Stimulated activated naive B cell treated with anti-CD40 and anti-IgM and Interleukin-4, amounts not matched to agents 10 μg/mL and 1 μg/mL and 100 μg/mL, for 72 hours (primary cell): ENCODE data around the gene OSBPL9.

Experiments used
- ATAC-seq, 2 donors: fragments of 150-1000 bp; cut with Tn5 transposase; replicated peaks; 2 replicates each; pipeline ENCODE4 v1.10.0; 2021; ENCODE audit warnings: moderate library complexity in 1 of 2
- DNase-seq: peaks from one replicate; pipeline ENCODE4 v3.0.0; 2021
- H3K27ac Mint-ChIP-seq: one replicate; pipeline ENCODE4 v1.8.0; 2022; ENCODE audit warnings: mild to moderate bottlenecking, mixed read lengths
- H3K27me3 Mint-ChIP-seq, 2 donors: one replicate each; pipeline ENCODE4 v1.8.0; 2022; ENCODE audit warnings: mixed read lengths in 2 of 2
- H3K36me3 Mint-ChIP-seq, 2 donors: one replicate each; pipeline ENCODE4 v1.8.0; 2022; ENCODE audit warnings: mixed read lengths in 2 of 2, mild to moderate bottlenecking in 1 of 2
- H3K4me1 Mint-ChIP-seq, 2 donors: one replicate each; pipeline ENCODE4 v1.8.0; 2022; ENCODE audit warnings: mixed read lengths in 2 of 2, mild to moderate bottlenecking in 1 of 2
- H3K4me3 Mint-ChIP-seq, 2 donors: one replicate each; pipeline ENCODE4 v1.8.0; 2022; ENCODE audit warnings: mild to moderate bottlenecking in 2 of 2, mixed read lengths in 2 of 2, moderate library complexity in 1 of 2
- H3K9me3 Mint-ChIP-seq, 2 donors: one replicate each; pipeline ENCODE4 v1.8.0; 2022; ENCODE audit warnings: mixed read lengths in 2 of 2, mild to moderate bottlenecking in 1 of 2

OSBPL9 gene

DNA sequence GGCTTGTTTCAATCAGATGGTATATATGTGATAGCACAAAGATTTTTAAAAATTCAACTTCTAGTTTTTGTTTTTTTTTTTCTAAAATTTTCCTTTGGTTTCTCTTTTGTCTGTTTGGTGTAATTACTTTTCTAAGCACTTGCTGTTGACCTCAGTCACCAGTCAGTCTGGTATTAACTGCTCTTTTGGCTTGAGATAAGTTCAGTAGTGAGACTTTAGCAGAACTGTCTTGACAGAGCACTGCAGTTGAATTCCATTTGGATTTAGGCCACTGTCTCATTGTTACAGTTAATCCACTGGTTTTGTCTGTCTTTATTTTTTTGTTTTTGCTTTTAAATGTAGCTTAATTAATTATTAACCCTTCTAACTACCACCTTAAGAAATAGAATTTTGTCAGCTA lies 36.2 kb downstream of the OSBPL9 start:
- ATAC-seq = no peak
- no peak overlapping the region for H3K27ac Mint-ChIP-seq
- no peak overlapping the region for H3K4me3 Mint-ChIP-seq
- no peak for DNase-seq
- no peaks in the 10 kb centered on the region for H3K9me3 Mint-ChIP-seq
- no peaks in the 10 kb centered on the region for H3K27me3 Mint-ChIP-seq
- H3K36me3 Mint-ChIP-seq = peaks cover 9 to 24% of the 10 kb centered on the region in 2 donors
- peaks cover 3 to 14% of the 10 kb centered on the region in 2 donors for H3K4me1 Mint-ChIP-seq

DNA sequence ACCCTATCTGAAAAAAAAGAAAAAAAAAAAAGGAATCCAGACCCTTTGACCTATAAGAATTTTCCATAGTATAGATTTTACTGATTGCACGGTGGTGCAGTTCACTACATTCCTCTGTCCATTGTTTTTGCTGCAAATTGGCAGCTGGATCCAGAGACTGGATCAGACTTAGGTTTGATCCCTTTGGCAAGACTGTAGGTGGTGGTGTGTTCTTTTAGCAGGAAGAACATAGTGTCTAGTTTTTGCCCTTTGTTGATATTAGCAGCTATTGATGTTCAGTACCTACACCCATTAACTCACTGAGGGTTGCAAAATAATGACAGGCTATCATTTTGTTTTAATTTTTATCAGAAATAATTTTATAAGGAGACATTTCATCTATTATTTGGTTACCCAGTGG lies 37.1 kb downstream of the OSBPL9 start:
- ATAC-seq (no peak), DNase-seq (no peak)
- peaks cover 9 to 24% of the 10 kb centered on the region in 2 donors for H3K36me3 Mint-ChIP-seq
- no peaks in the 10 kb centered on the region for H3K9me3 Mint-ChIP-seq
- H3K27ac Mint-ChIP-seq = no peak overlapping the region
- peaks cover 1 to 9% of the 10 kb centered on the region in 2 donors for H3K4me1 Mint-ChIP-seq
- no peaks in the 10 kb centered on the region for H3K27me3 Mint-ChIP-seq
- H3K4me3 Mint-ChIP-seq = no peak overlapping the region

GRCh38 chr1:51656374-51656773 lies 39.5 kb downstream of the OSBPL9 start:
- H3K36me3 Mint-ChIP-seq = peaks cover 6 to 20% of the 10 kb centered on the region in 2 donors
- no peaks in the 10 kb centered on the region for H3K27me3 Mint-ChIP-seq
- no peak overlapping the region for H3K27ac Mint-ChIP-seq
- DNase-seq (no peak), ATAC-seq (no peak)
- peaks cover 0 to 10% of the 10 kb centered on the region in 2 donors for H3K4me1 Mint-ChIP-seq
- no peaks in the 10 kb centered on the region for H3K9me3 Mint-ChIP-seq
- H3K4me3 Mint-ChIP-seq = no peak overlapping the region

DNA sequence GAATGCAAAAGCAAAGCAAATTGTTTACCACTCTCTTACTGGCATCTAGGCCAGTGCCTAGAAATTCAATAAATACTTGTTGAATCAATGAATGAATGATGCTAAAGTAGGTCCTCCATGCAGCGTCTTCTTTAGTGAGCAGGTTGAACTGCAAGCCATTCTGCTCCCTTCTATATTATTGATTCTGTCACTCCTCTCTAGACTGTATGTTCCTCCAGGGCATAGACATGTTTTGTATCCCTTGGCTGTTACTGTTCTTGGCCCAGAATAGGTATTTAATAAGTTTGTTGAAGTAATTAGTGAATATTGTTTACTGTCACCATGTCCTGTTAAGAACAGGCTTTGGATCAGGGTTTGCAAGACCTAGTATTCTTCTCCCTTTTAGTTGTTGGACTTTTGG lies 43.7 kb downstream of the OSBPL9 start:
- peaks cover 6 to 24% of the 10 kb centered on the region in 2 donors for H3K4me1 Mint-ChIP-seq
- no peaks in the 10 kb centered on the region for H3K27me3 Mint-ChIP-seq
- H3K36me3 Mint-ChIP-seq = peaks cover 4 to 13% of the 10 kb centered on the region in 2 donors
- peaks cover 0 to 3% of the 10 kb centered on the region in 2 donors for H3K9me3 Mint-ChIP-seq
- ATAC-seq = no peak
- H3K27ac Mint-ChIP-seq = no peak overlapping the region
- DNase-seq = no peak
- H3K4me3 Mint-ChIP-seq = no peak overlapping the region

- Mint-ChIP-seq H3K4me1 (peaks cover 8 to 24% of the 10 kb centered on the region in 2 donors), H3K36me3 (peaks cover 4 to 14% of the 10 kb centered on the region in 2 donors), H3K9me3 (peaks cover 0 to 3% of the 10 kb centered on the region in 2 donors), H3K27ac (no peak overlapping the region), H3K4me3 (no peak overlapping the region), H3K27me3 (no peaks in the 10 kb centered on the region)
- DNase-seq = no peak
- ATAC-seq = no peak
Measured at GRCh38 chr1:51661081-51661518, 44.2 kb downstream of the OSBPL9 start.

GRCh38 chr1:51663105-51663504 lies 46.2 kb downstream of the OSBPL9 start:
- Mint-ChIP-seq H3K36me3 (peaks cover 1 to 8% of the 10 kb centered on the region in 2 donors), H3K27ac (no peak overlapping the region), H3K4me3 (no peak overlapping the region), H3K27me3 (no peaks in the 10 kb centered on the region), H3K4me1 (peaks cover 11 to 29% of the 10 kb centered on the region in 2 donors), H3K9me3 (peaks cover 0 to 3% of the 10 kb centered on the region in 2 donors)
- DNase-seq (no peak), ATAC-seq (no peak)

GRCh38 chr1:51663721-51664120 lies 46.8 kb downstream of the OSBPL9 start:
- ATAC-seq (peak in 1 of 2 donors; percentile 36), DNase-seq (no peak)
- no peak overlapping the region for H3K4me3 Mint-ChIP-seq
- peaks cover 1 to 8% of the 10 kb centered on the region in 2 donors for H3K36me3 Mint-ChIP-seq
- peaks cover 11 to 29% of the 10 kb centered on the region in 2 donors for H3K4me1 Mint-ChIP-seq
- H3K27me3 Mint-ChIP-seq = no peaks in the 10 kb centered on the region
- peaks cover 0 to 3% of the 10 kb centered on the region in 2 donors for H3K9me3 Mint-ChIP-seq
- H3K27ac Mint-ChIP-seq = no peak overlapping the region

- DNase-seq (no peak), ATAC-seq (no peak)
- H3K4me1 Mint-ChIP-seq = peaks cover 13 to 28% of the 10 kb centered on the region in 2 donors
- no peak overlapping the region for H3K4me3 Mint-ChIP-seq
- peaks cover 5 to 8% of the 10 kb centered on the region in 2 donors for H3K36me3 Mint-ChIP-seq
- no peaks in the 10 kb centered on the region for H3K27me3 Mint-ChIP-seq
- no peak overlapping the region for H3K27ac Mint-ChIP-seq
- H3K9me3 Mint-ChIP-seq = peaks cover 0 to 3% of the 10 kb centered on the region in 2 donors
Measured at GRCh38 chr1:51664421-51665240, 47.7 kb downstream of the OSBPL9 start.

- Mint-ChIP-seq H3K4me3 (no peak overlapping the region), H3K36me3 (peaks cover 6 to 8% of the 10 kb centered on the region in 2 donors), H3K27me3 (no peaks in the 10 kb centered on the region), H3K27ac (no peak overlapping the region), H3K9me3 (peaks cover 0 to 3% of the 10 kb centered on the region in 2 donors), H3K4me1 (peaks cover 13 to 18% of the 10 kb centered on the region in 2 donors)
- ATAC-seq = no peak
- no peak for DNase-seq
Measured at GRCh38 chr1:51666478-51666877, 49.6 kb downstream of the OSBPL9 start.

DNA sequence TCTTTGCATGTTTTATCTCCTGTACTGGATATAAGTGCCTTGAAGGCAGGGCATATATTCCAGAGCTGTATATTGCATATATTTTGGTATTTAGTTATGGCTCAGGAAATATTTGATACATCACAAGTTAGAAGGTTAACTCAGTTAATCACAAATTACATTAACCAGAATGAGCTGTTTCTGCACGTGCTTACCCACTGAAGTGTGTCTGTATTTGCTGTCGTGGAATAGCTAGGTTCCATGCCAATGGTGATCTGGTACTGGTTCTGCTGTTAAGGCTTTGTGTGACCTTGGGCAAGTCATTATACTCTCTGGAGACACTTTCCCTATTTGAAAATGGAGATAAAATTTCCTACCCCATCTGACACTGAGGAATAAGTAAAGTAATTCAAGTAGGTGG lies 50.7 kb downstream of the OSBPL9 start:
- no peak overlapping the region for H3K27ac Mint-ChIP-seq
- H3K36me3 Mint-ChIP-seq = peaks cover 3 to 4% of the 10 kb centered on the region in 2 donors
- H3K4me3 Mint-ChIP-seq = no peak overlapping the region
- no peak for DNase-seq
- peaks cover 10 to 11% of the 10 kb centered on the region in 2 donors for H3K4me1 Mint-ChIP-seq
- no peaks in the 10 kb centered on the region for H3K9me3 Mint-ChIP-seq
- ATAC-seq = no peak
- no peaks in the 10 kb centered on the region for H3K27me3 Mint-ChIP-seq

- no peaks in the 10 kb centered on the region for H3K9me3 Mint-ChIP-seq
- no peaks in the 10 kb centered on the region for H3K27me3 Mint-ChIP-seq
- no peak for DNase-seq
- peaks cover 3 to 8% of the 10 kb centered on the region in 2 donors for H3K36me3 Mint-ChIP-seq
- ATAC-seq = no peak
- peaks cover 5 to 9% of the 10 kb centered on the region in 2 donors for H3K4me1 Mint-ChIP-seq
- H3K27ac Mint-ChIP-seq = no peak overlapping the region
- no peak overlapping the region for H3K4me3 Mint-ChIP-seq
Measured at GRCh38 chr1:51669272-51669671, 52.4 kb downstream of the OSBPL9 start.

GRCh38 chr1:51669816-51670215 lies 52.9 kb downstream of the OSBPL9 start:
- no peak for DNase-seq
- Mint-ChIP-seq H3K4me1 (peaks cover 5 to 9% of the 10 kb centered on the region in 2 donors), H3K27me3 (no peaks in the 10 kb centered on the region), H3K36me3 (peaks cover 3 to 9% of the 10 kb centered on the region in 2 donors), H3K4me3 (no peak overlapping the region), H3K9me3 (no peaks in the 10 kb centered on the region), H3K27ac (no peak overlapping the region)
- ATAC-seq = no peak

DNA sequence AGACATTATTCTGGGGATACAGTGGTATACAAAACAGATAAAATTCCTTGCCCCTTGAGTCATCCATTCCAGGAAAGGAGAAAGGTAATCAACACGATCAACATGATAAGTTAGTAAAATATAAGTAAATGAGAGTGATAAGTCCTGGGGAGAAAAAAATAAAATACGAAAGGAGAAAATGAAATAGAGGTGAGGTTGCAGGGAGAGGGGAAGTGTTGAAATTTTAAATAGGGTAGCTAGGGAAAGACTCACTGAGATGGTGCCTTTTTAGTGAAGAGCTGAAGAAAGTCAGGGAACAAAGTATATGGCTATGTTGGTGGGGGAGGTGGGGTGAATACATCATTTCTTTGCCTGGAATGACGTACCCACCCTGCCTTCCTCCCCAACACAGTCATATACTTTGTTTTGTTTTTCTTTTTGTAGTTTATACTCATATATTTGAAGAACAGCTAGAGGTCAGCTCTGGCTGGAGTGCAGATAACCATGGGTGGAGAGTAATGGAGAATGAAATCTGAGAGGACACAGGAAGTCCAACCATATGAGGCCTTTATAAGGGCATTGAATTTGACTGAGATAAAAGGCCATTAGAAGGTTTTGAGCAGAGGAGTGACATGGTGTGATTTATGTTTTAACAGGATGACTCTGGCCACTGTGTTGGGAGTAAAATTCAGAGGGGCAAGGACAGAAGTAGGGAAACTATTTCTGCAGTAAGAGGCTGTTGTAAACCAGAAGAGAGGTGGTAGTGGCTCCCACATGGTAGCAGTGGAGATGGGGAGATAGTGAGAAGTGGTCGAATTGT lies 54.8 kb downstream of the OSBPL9 start:
- DNase-seq = no peak
- H3K4me1 Mint-ChIP-seq = peaks cover 3 to 5% of the 10 kb centered on the region in 2 donors
- no peak overlapping the region for H3K4me3 Mint-ChIP-seq
- no peak for ATAC-seq
- H3K36me3 Mint-ChIP-seq = peaks cover 0 to 9% of the 10 kb centered on the region in 2 donors
- no peaks in the 10 kb centered on the region for H3K9me3 Mint-ChIP-seq
- no peaks in the 10 kb centered on the region for H3K27me3 Mint-ChIP-seq
- H3K27ac Mint-ChIP-seq = no peak overlapping the region

GRCh38 chr1:51673279-51673678 lies 56.4 kb downstream of the OSBPL9 start:
- Mint-ChIP-seq H3K9me3 (no peaks in the 10 kb centered on the region), H3K27me3 (no peaks in the 10 kb centered on the region), H3K4me1 (peaks cover 0 to 2% of the 10 kb centered on the region in 2 donors), H3K36me3 (peaks cover 0 to 9% of the 10 kb centered on the region in 2 donors), H3K27ac (no peak overlapping the region), H3K4me3 (no peak overlapping the region)
- DNase-seq (no peak), ATAC-seq (no peak)
